AG09319 (cell line): ENCODE results near the gene CHTF8.

Experiments used
- DNase-seq: peaks from one replicate; pipeline ENCODE4 v3.0.0-alpha.2; 2010; ENCODE audit warnings: low read depth; ENCODE audit errors: extremely low read depth
- CTCF ChIP-seq: IDR thresholded peaks from 2 replicates; pipeline ENCODE4 v1.5.1; 2011; ENCODE audit warnings: low read depth, mild to moderate bottlenecking, inconsistent platforms, low read length, moderate library complexity

CHTF8 gene

GRCh38 chr16:69100071-69100691, 32.2 kb downstream of the CHTF8 start:
- no peak for DNase-seq
- no peak for TF ChIP-seq CTCF

DNA sequence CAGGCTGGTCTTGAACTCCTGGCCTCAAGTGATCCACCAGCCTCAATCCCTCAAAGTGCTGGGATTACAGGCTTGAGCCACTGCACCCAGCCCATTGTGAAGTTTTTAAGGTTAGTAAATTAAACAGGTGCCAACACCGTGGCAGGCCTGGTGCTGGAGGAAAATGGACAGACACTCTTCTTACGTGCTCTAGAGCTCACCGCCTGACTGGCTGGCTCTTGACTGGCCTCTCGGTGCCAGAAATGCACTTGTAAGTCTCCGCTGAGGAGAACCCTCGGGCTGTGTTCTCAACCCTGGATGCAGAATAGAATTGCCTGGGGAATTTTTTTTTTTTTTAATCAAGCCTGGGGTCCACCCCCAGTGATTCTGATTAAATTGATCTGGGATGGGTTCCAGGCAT, 37.2 kb downstream of the CHTF8 start:
- no peak for DNase-seq
- TF ChIP-seq CTCF = no peak

GRCh38 chr16:69094501-69094900, 37.9 kb downstream of the CHTF8 start:
- DNase-seq = no peak
- no peak for TF ChIP-seq CTCF

DNA sequence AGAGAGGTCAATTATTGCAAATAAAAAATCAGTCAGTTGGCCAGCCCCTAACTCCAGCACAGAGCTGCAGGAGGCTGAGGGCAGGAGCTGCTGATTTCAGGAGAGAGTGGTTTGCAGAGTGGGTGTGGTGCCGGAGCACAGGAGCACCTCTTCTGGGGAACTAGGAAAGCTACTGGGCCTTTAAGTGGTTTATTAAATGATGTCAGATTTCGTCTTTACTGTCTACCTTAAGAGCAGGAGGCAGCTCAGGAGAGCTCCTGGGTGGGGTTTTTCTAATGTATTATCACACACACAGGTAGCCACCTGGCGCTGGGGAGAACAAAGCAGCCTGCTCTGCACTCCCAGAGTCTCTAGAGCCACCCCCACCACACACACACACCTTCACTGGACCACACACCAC, 38.4 kb downstream of the CHTF8 start:
- no peak for DNase-seq
- no peak for TF ChIP-seq CTCF

- DNase-seq = no peak
- no peak for TF ChIP-seq CTCF
Measured at GRCh38 chr16:69089091-69089910, 43.1 kb downstream of the CHTF8 start.

DNA sequence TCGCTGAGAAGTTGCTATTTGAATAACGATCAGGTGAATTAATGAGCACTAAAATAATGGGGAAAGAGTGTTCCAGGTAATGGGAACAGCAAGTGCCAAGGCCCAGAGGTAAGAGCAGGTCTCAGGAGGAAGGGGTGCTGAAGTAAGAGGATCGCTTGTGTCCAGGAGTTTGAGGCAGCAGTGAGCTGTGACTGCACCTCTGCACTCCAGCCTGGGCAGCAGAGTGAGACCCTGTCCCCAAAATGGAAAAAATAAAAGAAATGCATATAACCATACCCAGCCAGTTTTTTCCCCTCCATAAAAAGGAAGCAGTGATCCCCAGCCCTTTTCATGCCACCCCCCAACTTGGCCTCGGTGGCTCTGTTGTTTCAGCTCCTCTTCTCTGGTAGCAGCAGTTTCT, 43.7 kb downstream of the CHTF8 start:
- no peak for TF ChIP-seq CTCF
- DNase-seq = no peak

- TF ChIP-seq CTCF = no peak
- no peak for DNase-seq
Measured at GRCh38 chr16:69087161-69087581, 45.2 kb downstream of the CHTF8 start.
